Fibroblast of skin of right quadriceps (primary cell): ENCODE data around the gene EYA3.

Experiments used
- DNase-seq: peaks from one replicate; pipeline ENCODE4 v3.0.0-alpha.2; 2013

Gene EYA3

GRCh38 chr1:28070725-28071593 lies 17.5 kb downstream of the EYA3 start:
- DNase-seq: no peak

- DNase-seq: no peak
Observed at GRCh38 chr1:28067523-28068090, 20.8 kb downstream of the EYA3 start.

- DNase-seq: no peak
Observed at GRCh38 chr1:28066393-28067154, 21.8 kb downstream of the EYA3 start.

- DNase-seq: peak; percentile 79
Observed at GRCh38 chr1:28064064-28064463, 24.3 kb downstream of the EYA3 start.

GRCh38 chr1:28062806-28063205 lies 25.6 kb downstream of the EYA3 start:
- DNase-seq: no peak

GRCh38 chr1:28058971-28059878 lies 29.2 kb downstream of the EYA3 start:
- no peak for DNase-seq

GRCh38 chr1:28058168-28058567 lies 30.2 kb downstream of the EYA3 start:
- DNase-seq: no peak

GRCh38 chr1:28056129-28056925 lies 32.1 kb downstream of the EYA3 start:
- DNase-seq: no peak

GRCh38 chr1:28050776-28051175 lies 37.6 kb downstream of the EYA3 start:
- DNase-seq: no peak

- DNase-seq: no peak
Observed at GRCh38 chr1:28046716-28047115, 41.7 kb downstream of the EYA3 start.

- DNase-seq: no peak
Observed at GRCh38 chr1:28045777-28046176, 42.6 kb downstream of the EYA3 start.

- no peak for DNase-seq
Observed at GRCh38 chr1:28044399-28044798, 44.0 kb downstream of the EYA3 start.

- DNase-seq: no peak
Observed at GRCh38 chr1:28039341-28039740, 49.1 kb downstream of the EYA3 start.

- DNase-seq: no peak
Observed at GRCh38 chr1:28037946-28038345, 50.5 kb downstream of the EYA3 start.

GRCh38 chr1:28037206-28037605 lies 51.2 kb downstream of the EYA3 start:
- no peak for DNase-seq

GRCh38 chr1:28036431-28036830 lies 52.0 kb downstream of the EYA3 start:
- DNase-seq: no peak

GRCh38 chr1:28035420-28035819 lies 53.0 kb downstream of the EYA3 start:
- DNase-seq: no peak

GRCh38 chr1:28032281-28032680 lies 56.1 kb downstream of the EYA3 start:
- peak; percentile 53 for DNase-seq

GRCh38 chr1:28031173-28031572 lies 57.2 kb downstream of the EYA3 start:
- DNase-seq: no peak

GRCh38 chr1:28028873-28029654 lies 59.3 kb downstream of the EYA3 start:
- DNase-seq: peak; percentile 55

- no peak for DNase-seq
Observed at GRCh38 chr1:28027660-28028059, 60.8 kb downstream of the EYA3 start.
